ENCODE data around the gene REEP1.

REEP1 gene

GRCh38 chr2:86235196-86235980, 102.0 kb downstream of the REEP1 start:
- DNase-seq (ENCODE audit: low spot score), result no peak
- in situ Hi-C loops (cut with MboI; ENCODE audit: low sequenced_read_pairs, unreplicated experiment), result no loop called here
- TF ChIP-seq CTCF (IDR thresholded peaks at IDR 0.05; ENCODE audit: borderline replicate concordance, control extremely low read depth, extremely low read depth, insufficient read depth, missing control alignments), result no peak

- in situ Hi-C loops (cut with MboI; ENCODE audit: low sequenced_read_pairs, unreplicated experiment), result no loop called here
- DNase-seq (ENCODE audit: low spot score), result no peak
- no peak for TF ChIP-seq CTCF (IDR thresholded peaks at IDR 0.05; ENCODE audit: borderline replicate concordance, control extremely low read depth, extremely low read depth, insufficient read depth, missing control alignments)
Measured at GRCh38 chr2:86234563-86235131, 102.8 kb downstream of the REEP1 start.

- DNase-seq (ENCODE audit: low spot score), result no peak
- no peak for TF ChIP-seq CTCF (IDR thresholded peaks at IDR 0.05; ENCODE audit: borderline replicate concordance, control extremely low read depth, extremely low read depth, insufficient read depth, missing control alignments)
- in situ Hi-C loops (cut with MboI; ENCODE audit: low sequenced_read_pairs, unreplicated experiment), result no loop called here
Measured at GRCh38 chr2:86233436-86233835, 104.0 kb downstream of the REEP1 start.

- TF ChIP-seq CTCF (IDR thresholded peaks at IDR 0.05; ENCODE audit: borderline replicate concordance, control extremely low read depth, extremely low read depth, insufficient read depth, missing control alignments), result no peak
- DNase-seq (ENCODE audit: low spot score), result no peak
- in situ Hi-C loops (cut with MboI; ENCODE audit: low sequenced_read_pairs, unreplicated experiment), result no loop called here
Measured at GRCh38 chr2:86232910-86233309, 104.5 kb downstream of the REEP1 start.

- no peak for TF ChIP-seq CTCF (IDR thresholded peaks at IDR 0.05; ENCODE audit: borderline replicate concordance, control extremely low read depth, extremely low read depth, insufficient read depth, missing control alignments)
- no peak for DNase-seq (ENCODE audit: low spot score)
- in situ Hi-C loops (cut with MboI; ENCODE audit: low sequenced_read_pairs, unreplicated experiment), result no loop called here
Measured at GRCh38 chr2:86232373-86232784, 105.0 kb downstream of the REEP1 start.

- in situ Hi-C loops (cut with MboI; ENCODE audit: low sequenced_read_pairs, unreplicated experiment), result no loop called here
- no peak for TF ChIP-seq CTCF (IDR thresholded peaks at IDR 0.05; ENCODE audit: borderline replicate concordance, control extremely low read depth, extremely low read depth, insufficient read depth, missing control alignments)
- DNase-seq (ENCODE audit: low spot score), result peak; percentile 4
Measured at GRCh38 chr2:86231680-86232372, 105.6 kb downstream of the REEP1 start.

Data from GM13976 (cell line).